HFF-Myc (cell line): ENCODE results near the gene SMCO2.

Experiments used
- DNase-seq: peaks from one replicate; pipeline ENCODE4 v3.0.0-alpha.2; 2011; ENCODE audit warnings: low read depth; ENCODE audit errors: extremely low read depth
- H3K4me3 ChIP-seq: replicated peaks from 2 replicates; pipeline ENCODE4 v1.5.1; 2011; ENCODE audit warnings: low read depth, mild to moderate bottlenecking, control low read depth, low read length
- TF ChIP-seq, protein P1 (sequence below): IDR thresholded peaks from 2 replicates; pipeline ENCODE4 v1.5.1; 2012; ENCODE audit warnings: mild to moderate bottlenecking, low read depth, low read length, control low read depth; ENCODE audit errors: missing control alignments

The SMCO2 gene

DNA sequence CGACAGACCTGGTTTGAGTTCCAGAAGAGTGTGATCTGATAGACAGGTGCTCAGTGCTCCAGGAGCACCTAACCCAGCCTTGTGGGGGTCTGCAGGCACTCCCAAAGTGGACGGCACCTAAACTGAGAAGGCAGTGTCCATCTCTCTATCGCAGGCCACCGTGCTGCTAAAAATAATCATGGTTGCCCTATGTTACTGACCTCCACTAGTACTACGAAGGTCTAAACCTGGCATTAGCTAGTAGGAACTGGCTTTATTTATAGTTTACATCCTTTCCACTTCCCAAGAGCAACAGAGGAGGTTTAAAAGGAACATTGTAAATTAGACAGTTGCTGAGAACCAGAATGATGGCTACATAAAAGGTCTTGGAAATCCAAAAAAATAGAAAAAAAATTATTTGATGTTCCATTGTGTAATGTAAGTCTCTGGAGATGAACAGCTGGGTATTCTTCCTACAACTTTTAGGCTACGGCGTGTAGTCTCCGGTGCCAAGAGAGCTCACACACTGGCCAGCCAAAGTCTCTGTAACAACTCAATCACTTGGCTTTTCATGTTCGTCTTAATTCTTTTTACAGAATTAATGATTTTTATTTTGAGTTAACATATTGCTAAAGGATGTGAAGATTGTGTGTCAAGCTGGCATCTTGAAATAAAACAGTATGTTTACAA lies 104.8 kb downstream of the SMCO2 start:
- DNase-seq = no peak
- H3K4me3 ChIP-seq = no peak overlapping the region
- TF ChIP-seq, protein P1, sequence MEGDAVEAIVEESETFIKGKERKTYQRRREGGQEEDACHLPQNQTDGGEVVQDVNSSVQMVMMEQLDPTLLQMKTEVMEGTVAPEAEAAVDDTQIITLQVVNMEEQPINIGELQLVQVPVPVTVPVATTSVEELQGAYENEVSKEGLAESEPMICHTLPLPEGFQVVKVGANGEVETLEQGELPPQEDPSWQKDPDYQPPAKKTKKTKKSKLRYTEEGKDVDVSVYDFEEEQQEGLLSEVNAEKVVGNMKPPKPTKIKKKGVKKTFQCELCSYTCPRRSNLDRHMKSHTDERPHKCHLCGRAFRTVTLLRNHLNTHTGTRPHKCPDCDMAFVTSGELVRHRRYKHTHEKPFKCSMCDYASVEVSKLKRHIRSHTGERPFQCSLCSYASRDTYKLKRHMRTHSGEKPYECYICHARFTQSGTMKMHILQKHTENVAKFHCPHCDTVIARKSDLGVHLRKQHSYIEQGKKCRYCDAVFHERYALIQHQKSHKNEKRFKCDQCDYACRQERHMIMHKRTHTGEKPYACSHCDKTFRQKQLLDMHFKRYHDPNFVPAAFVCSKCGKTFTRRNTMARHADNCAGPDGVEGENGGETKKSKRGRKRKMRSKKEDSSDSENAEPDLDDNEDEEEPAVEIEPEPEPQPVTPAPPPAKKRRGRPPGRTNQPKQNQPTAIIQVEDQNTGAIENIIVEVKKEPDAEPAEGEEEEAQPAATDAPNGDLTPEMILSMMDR = no peak
